ENCODE measurements around the gene YES1.
"Not testable (repeated sequence)": the region's sequence is repeated elsewhere in the genome, so short reads cannot be mapped to it uniquely, and the experiment has no call there.

Gene YES1

DNA sequence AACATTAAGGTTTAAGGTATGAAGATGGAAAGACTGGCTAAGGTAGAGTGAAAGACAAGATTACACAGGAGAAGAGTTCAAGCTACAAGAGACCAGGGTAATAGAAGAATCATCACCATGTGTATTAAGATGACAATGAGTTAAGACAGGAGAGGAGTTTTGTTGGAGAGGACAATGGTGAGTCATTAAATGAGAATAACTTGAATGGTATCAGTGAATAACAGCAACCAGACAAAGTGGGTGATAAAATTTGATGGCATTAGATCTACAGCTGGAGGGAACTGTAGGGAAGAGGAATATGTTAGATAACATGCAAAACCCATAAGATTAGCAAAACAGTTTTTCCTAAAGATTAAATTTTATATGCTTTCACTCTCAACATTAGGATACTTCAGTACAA, 80.9 kb downstream of the YES1 start:
- H3F3A ChIP-seq (ENCODE audit: insufficient read depth, low read length) = no peaks in the 10 kb centered on the region
- H3K79me2 ChIP-seq (ENCODE audit: low read length) = no peaks in the 10 kb centered on the region
- H3K4me2 ChIP-seq (ENCODE audit: low read depth, low read length) = no peak overlapping the region
- no peak overlapping the region for H3K4me3 ChIP-seq (ENCODE audit: low read length)
- H4K20me1 ChIP-seq (ENCODE audit: insufficient read depth, low read length) = no peaks in the 10 kb centered on the region
- no peak overlapping the region for H3K9ac ChIP-seq (ENCODE audit: low read length)
- no peaks in the 10 kb centered on the region for H3K9me2 ChIP-seq (replicated peaks; ENCODE audit: insufficient read depth, low read length)
- H3K36me3 ChIP-seq (replicated peaks; ENCODE audit: insufficient read depth, low read length) = no peaks in the 10 kb centered on the region
- no peaks in the 10 kb centered on the region for H3K27me3 ChIP-seq (replicated peaks; ENCODE audit: insufficient read depth, low read length)
- no peak for TF ChIP-seq EZH2 (optimal IDR thresholded peaks at IDR 0.05; ENCODE audit: low read depth, low read length)
- TF ChIP-seq, protein P1, sequence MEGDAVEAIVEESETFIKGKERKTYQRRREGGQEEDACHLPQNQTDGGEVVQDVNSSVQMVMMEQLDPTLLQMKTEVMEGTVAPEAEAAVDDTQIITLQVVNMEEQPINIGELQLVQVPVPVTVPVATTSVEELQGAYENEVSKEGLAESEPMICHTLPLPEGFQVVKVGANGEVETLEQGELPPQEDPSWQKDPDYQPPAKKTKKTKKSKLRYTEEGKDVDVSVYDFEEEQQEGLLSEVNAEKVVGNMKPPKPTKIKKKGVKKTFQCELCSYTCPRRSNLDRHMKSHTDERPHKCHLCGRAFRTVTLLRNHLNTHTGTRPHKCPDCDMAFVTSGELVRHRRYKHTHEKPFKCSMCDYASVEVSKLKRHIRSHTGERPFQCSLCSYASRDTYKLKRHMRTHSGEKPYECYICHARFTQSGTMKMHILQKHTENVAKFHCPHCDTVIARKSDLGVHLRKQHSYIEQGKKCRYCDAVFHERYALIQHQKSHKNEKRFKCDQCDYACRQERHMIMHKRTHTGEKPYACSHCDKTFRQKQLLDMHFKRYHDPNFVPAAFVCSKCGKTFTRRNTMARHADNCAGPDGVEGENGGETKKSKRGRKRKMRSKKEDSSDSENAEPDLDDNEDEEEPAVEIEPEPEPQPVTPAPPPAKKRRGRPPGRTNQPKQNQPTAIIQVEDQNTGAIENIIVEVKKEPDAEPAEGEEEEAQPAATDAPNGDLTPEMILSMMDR (IDR thresholded peaks at IDR 0.05; ENCODE audit: low read length) = no peak
- no peak for TF ChIP-seq EZH2phosphoT487 (IDR thresholded peaks at IDR 0.05; ENCODE audit: low read length)
- H3K27ac ChIP-seq (ENCODE audit: low read length) = no peak overlapping the region
- DNase-seq = no peak
- H3K4me1 ChIP-seq (ENCODE audit: low read length) = no peaks in the 10 kb centered on the region
- no peak overlapping the region for H2AFZ ChIP-seq (ENCODE audit: low read length)
- H3K9me3 ChIP-seq (replicated peaks; ENCODE audit: insufficient read depth, low read length) = no peaks in the 10 kb centered on the region

DNA sequence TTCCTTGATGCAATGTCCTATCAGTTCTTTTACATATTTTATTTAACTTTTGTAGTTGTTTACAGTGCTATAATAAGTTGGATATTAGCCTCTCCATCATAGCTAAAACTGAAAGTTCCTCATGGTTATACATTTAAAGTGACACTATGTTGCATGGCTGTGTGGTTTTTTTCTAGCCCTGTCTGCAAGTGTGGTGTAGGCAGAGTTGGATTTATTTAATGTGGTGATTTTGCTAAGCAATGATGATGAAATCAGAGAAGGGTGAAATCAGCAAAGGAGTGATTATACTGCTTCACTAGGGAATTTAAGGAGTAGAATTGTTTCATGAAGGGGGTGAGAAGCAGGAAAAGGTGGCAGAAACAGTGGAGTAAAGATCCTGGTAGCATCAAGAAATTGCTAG, 81.3 kb downstream of the YES1 start:
- no peaks in the 10 kb centered on the region for H4K20me1 ChIP-seq (ENCODE audit: insufficient read depth, low read length)
- no peaks in the 10 kb centered on the region for H3K79me2 ChIP-seq (ENCODE audit: low read length)
- no peak overlapping the region for H3K9ac ChIP-seq (ENCODE audit: low read length)
- no peaks in the 10 kb centered on the region for H3K27me3 ChIP-seq (replicated peaks; ENCODE audit: insufficient read depth, low read length)
- no peaks in the 10 kb centered on the region for H3K36me3 ChIP-seq (replicated peaks; ENCODE audit: insufficient read depth, low read length)
- TF ChIP-seq EZH2phosphoT487 (IDR thresholded peaks at IDR 0.05; ENCODE audit: low read length) = no peak
- TF ChIP-seq, protein P1 (IDR thresholded peaks at IDR 0.05; ENCODE audit: low read length) = no peak
- no peak for TF ChIP-seq EZH2 (optimal IDR thresholded peaks at IDR 0.05; ENCODE audit: low read depth, low read length)
- H3F3A ChIP-seq (ENCODE audit: insufficient read depth, low read length) = no peaks in the 10 kb centered on the region
- no peak overlapping the region for H3K27ac ChIP-seq (ENCODE audit: low read length)
- no peak overlapping the region for H3K4me3 ChIP-seq (ENCODE audit: low read length)
- no peaks in the 10 kb centered on the region for H3K9me2 ChIP-seq (replicated peaks; ENCODE audit: insufficient read depth, low read length)
- H3K4me1 ChIP-seq (ENCODE audit: low read length) = no peaks in the 10 kb centered on the region
- no peak for DNase-seq
- H3K9me3 ChIP-seq (replicated peaks; ENCODE audit: insufficient read depth, low read length) = no peaks in the 10 kb centered on the region
- no peak overlapping the region for H2AFZ ChIP-seq (ENCODE audit: low read length)
- H3K4me2 ChIP-seq (ENCODE audit: low read depth, low read length) = no peak overlapping the region

DNA sequence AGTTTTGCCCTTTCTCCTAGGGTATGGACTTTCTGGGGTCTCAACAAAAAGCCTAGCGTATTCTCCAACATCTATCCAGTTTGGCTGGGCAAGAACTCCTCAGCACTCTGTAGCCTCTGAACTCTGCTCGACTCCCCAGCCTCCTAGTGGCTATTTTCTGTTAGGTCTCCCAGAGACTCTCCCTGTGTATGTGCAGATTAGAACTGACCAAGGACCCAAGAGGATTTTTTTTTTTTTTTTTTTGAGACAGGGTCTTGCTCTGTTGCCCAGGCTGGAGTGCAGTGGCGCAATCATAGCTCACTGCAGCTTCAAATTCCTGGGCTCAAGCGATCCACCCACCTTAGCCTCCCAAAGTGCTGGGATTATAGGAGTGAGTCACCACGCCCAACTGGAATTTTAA, 81.9 kb downstream of the YES1 start:
- H2AFZ ChIP-seq (ENCODE audit: low read length); H4K20me1 ChIP-seq (ENCODE audit: insufficient read depth, low read length); H3K9me2 ChIP-seq (replicated peaks; ENCODE audit: insufficient read depth, low read length); H3K9ac ChIP-seq (ENCODE audit: low read length); H3K27me3 ChIP-seq (replicated peaks; ENCODE audit: insufficient read depth, low read length); H3K36me3 ChIP-seq (replicated peaks; ENCODE audit: insufficient read depth, low read length); H3K4me3 ChIP-seq (ENCODE audit: low read length); H3F3A ChIP-seq (ENCODE audit: insufficient read depth, low read length); H3K4me2 ChIP-seq (ENCODE audit: low read depth, low read length); H3K4me1 ChIP-seq (ENCODE audit: low read length); DNase-seq; H3K79me2 ChIP-seq (ENCODE audit: low read length); H3K27ac ChIP-seq (ENCODE audit: low read length); H3K9me3 ChIP-seq (replicated peaks; ENCODE audit: insufficient read depth, low read length): not testable (repeated sequence)
- TF ChIP-seq, protein P1 (IDR thresholded peaks at IDR 0.05; ENCODE audit: low read length) = peak; percentile 27

DNA sequence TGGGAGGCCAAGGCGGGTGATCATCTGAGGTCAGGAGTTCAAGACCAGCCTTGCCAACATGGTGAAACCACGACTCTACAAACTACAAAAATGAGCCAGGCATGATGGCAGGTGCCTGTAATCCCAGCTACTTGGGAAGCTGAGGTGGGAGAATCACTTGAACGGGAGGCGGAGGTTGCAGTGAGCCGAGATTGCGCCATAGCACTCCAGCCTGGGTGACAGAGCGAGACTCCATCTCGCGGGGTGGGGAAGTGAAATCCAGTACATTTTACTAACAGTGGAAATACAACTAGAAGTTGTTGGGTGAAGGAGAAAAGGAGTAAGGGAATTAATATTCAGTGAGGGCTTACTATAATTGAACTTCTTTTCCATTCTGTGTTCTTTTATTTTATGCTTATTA, 86.4 kb downstream of the YES1 start:
- Histone ChIP-seq H3F3A (ENCODE audit: insufficient read depth, low read length) (no peaks in the 10 kb centered on the region), H3K27me3 (replicated peaks; ENCODE audit: insufficient read depth, low read length) (no peaks in the 10 kb centered on the region), H3K9me3 (replicated peaks; ENCODE audit: insufficient read depth, low read length) (no peaks in the 10 kb centered on the region), H3K27ac (ENCODE audit: low read length) (no peak overlapping the region), H3K4me3 (ENCODE audit: low read length) (no peak overlapping the region), H3K4me2 (ENCODE audit: low read depth, low read length) (no peak overlapping the region), H2AFZ (ENCODE audit: low read length) (no peak overlapping the region), H3K9ac (ENCODE audit: low read length) (no peak overlapping the region), H3K79me2 (ENCODE audit: low read length) (no peaks in the 10 kb centered on the region), H3K4me1 (ENCODE audit: low read length) (no peaks in the 10 kb centered on the region), H3K36me3 (replicated peaks; ENCODE audit: insufficient read depth, low read length) (no peaks in the 10 kb centered on the region), H3K9me2 (replicated peaks; ENCODE audit: insufficient read depth, low read length) (no peaks in the 10 kb centered on the region), H4K20me1 (ENCODE audit: insufficient read depth, low read length) (no peaks in the 10 kb centered on the region)
- TF ChIP-seq EZH2phosphoT487 (IDR thresholded peaks at IDR 0.05; ENCODE audit: low read length) (no peak), EZH2 (optimal IDR thresholded peaks at IDR 0.05; ENCODE audit: low read depth, low read length) (no peak)
- TF ChIP-seq, protein P1 (IDR thresholded peaks at IDR 0.05; ENCODE audit: low read length) = no peak
- DNase-seq = no peak

Measured in MM.1S (cell line).